ENCODE results near the gene RCCD1. TPM values are rescaled to one million over a fixed set of nuclear protein-coding genes. Genes with fewer than 3 reads are reported as not detected.

The RCCD1 gene
- total and polyA plus RNA-seq, 2 donors (not counting 3 experiments of a cell fraction or from before 2014, with no cell fraction given) = 8.8 to 15.3 TPM

DNA sequence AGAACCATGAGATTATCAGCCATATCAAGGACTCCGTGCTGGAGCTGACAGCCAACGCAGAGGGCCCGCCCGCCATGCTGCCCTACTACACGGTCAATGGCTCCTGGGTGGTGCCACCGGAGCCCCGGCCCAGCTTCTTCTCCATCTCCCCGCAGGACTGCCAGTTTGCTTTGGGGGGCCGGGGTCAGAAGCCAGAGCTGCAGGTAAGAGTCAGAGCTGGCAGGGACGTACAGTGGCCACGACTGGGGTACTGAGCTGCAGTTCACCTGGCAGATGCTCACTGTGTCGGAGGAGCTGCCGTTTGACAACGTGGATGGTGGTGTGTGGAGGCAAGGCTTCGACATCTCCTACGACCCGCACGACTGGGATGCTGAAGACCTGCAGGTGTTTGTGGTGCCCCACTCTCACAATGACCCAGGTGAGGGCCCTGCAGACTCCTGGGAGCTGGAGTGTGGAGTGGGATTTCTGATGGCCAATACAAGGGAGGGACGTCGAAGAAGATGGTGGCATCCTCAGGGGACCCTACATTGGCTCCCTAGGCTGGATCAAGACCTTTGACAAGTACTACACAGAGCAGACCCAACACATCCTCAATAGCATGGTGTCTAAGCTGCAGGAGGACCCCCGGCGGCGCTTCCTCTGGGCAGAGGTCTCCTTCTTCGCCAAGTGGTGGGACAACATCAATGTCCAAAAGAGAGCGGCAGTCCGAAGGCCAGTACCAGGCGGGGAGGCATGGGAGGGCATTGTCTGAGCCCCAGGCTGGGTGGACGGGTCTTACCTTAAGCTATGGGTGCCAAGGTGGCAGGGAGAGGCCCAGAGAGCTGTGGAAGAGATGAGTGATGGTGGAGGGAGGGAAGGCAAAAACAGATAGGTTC lies 49.1 kb upstream of the RCCD1 start:
- no peak overlapping the region for H2AFZ ChIP-seq (ENCODE audit: low read depth, low read length)
- dilution Hi-C loops (cut with MboI; ENCODE audit: extremely low pct_ligation_motif_present, low sequenced_read_pairs) = no loop called here
- no peak overlapping the region for H3K4me2 ChIP-seq (ENCODE audit: insufficient read depth, low read length)
- H3K27me3 ChIP-seq (ENCODE audit: control insufficient read depth in 2 of 2, insufficient read depth in 2 of 2, low read length in 2 of 2) = no peaks in the 10 kb centered on the region
- no peak for DNase-seq (ENCODE audit: low read depth, low spot score)
- H3K4me3 ChIP-seq (replicated peaks in 1 of 3; ENCODE audit: insufficient read depth in 1 of 3, low read depth in 1 of 3, low read length in 3 of 3) = no peak overlapping the region
- ChIA-PET CTCF (interaction anchor here (3.4 to 7.3 kb wide), 2 partner anchors 20 to 26 kb away, joined by 18 to 57 read pairs; partner anchors contain the start of gene HDDC3), POLR2A (no interaction called here)
- H3K36me3 ChIP-seq (ENCODE audit: control insufficient read depth in 2 of 2, extremely low read depth in 1 of 2, insufficient read depth in 2 of 2, low read length in 2 of 2) = peaks cover under 1 to 37% of the 10 kb centered on the region in 2 experiments
- intact Hi-C loops (cut with micrococcal nuclease) = no loop called here
- peaks cover 17% of the 10 kb centered on the region for H3K4me1 ChIP-seq (ENCODE audit: control insufficient read depth, extremely low read depth, insufficient read depth, low read length)
- H3K27ac ChIP-seq (ENCODE audit: insufficient read depth, low read depth, low read length) = no peak overlapping the region
- TF ChIP-seq GATA2 (IDR thresholded peaks at IDR 0.05; ENCODE audit: insufficient read depth, insufficient read length, low read depth, low read length) (no peak), JUN (IDR thresholded peaks at IDR 0.05; ENCODE audit: borderline replicate concordance, insufficient read depth, insufficient read length, low read depth) (no peak), MYC (IDR thresholded peaks at IDR 0.05; ENCODE audit: low read depth, low read length) (no peak), POLR2AphosphoS5 (IDR thresholded peaks at IDR 0.05; ENCODE audit: insufficient read depth, low read depth, low read length) (no peak), EZH2 (IDR thresholded peaks at IDR 0.05; ENCODE audit: borderline replicate concordance, low read depth, low read length, severe bottlenecking) (no peak), FOS (IDR thresholded peaks at IDR 0.05; ENCODE audit: borderline replicate concordance, insufficient read depth, low read length) (no peak), POLR2A (IDR thresholded peaks at IDR 0.05; ENCODE audit: low read depth, low read length) (no peak)
- TF ChIP-seq, protein P1, sequence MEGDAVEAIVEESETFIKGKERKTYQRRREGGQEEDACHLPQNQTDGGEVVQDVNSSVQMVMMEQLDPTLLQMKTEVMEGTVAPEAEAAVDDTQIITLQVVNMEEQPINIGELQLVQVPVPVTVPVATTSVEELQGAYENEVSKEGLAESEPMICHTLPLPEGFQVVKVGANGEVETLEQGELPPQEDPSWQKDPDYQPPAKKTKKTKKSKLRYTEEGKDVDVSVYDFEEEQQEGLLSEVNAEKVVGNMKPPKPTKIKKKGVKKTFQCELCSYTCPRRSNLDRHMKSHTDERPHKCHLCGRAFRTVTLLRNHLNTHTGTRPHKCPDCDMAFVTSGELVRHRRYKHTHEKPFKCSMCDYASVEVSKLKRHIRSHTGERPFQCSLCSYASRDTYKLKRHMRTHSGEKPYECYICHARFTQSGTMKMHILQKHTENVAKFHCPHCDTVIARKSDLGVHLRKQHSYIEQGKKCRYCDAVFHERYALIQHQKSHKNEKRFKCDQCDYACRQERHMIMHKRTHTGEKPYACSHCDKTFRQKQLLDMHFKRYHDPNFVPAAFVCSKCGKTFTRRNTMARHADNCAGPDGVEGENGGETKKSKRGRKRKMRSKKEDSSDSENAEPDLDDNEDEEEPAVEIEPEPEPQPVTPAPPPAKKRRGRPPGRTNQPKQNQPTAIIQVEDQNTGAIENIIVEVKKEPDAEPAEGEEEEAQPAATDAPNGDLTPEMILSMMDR (IDR thresholded peaks at IDR 0.05; ENCODE audit: extremely low read depth in 1 of 2, insufficient read depth in 1 of 2, low read depth in 1 of 2, low read length in 2 of 2) = no peak
- TF ChIP-seq, protein P2, sequence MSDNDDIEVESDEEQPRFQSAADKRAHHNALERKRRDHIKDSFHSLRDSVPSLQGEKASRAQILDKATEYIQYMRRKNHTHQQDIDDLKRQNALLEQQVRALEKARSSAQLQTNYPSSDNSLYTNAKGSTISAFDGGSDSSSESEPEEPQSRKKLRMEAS (IDR thresholded peaks at IDR 0.05; ENCODE audit: insufficient read depth, insufficient read length) = no peak
- no peaks in the 10 kb centered on the region for H3K9me3 ChIP-seq (replicated peaks; ENCODE audit: control insufficient read depth, insufficient read depth, low read length)
- FAIRE-seq = no peak
- no peaks in the 10 kb centered on the region for H3K9me1 ChIP-seq (replicated peaks; ENCODE audit: control insufficient read depth, extremely low read depth, insufficient read depth, low read length)
- no peak overlapping the region for H3K9ac ChIP-seq (replicated peaks; ENCODE audit: extremely low read depth, insufficient read depth, low read length)
- H4K20me1 ChIP-seq (replicated peaks; ENCODE audit: control insufficient read depth, extremely low read depth, insufficient read depth, low read length) = no peaks in the 10 kb centered on the region
- peaks cover 4% of the 10 kb centered on the region for H3K79me2 ChIP-seq (ENCODE audit: control insufficient read depth, insufficient read depth, low read length)
- BruUV-seq (replicated peaks) = TSS peak; percentile 10
